PC-9 (cell line): ENCODE results near the gene PSG5.

Source experiments
- EZH2 ChIP-seq: fragments of 200-600 bp; sonication (generic); IDR thresholded peaks from 2 replicates; pipeline ENCODE4 v1.8.0; 2017; ENCODE audit warnings: antibody characterized with exemption, low read depth
- TF ChIP-seq, protein P1 (sequence below): fragments of 200-600 bp; sonication (generic); conservative IDR thresholded peaks from 2 replicates; pipeline ENCODE4 v1.6.1; 2017; ENCODE audit warnings: mixed run types, antibody characterized with exemption, mild to moderate bottlenecking, moderate library complexity

DNA sequence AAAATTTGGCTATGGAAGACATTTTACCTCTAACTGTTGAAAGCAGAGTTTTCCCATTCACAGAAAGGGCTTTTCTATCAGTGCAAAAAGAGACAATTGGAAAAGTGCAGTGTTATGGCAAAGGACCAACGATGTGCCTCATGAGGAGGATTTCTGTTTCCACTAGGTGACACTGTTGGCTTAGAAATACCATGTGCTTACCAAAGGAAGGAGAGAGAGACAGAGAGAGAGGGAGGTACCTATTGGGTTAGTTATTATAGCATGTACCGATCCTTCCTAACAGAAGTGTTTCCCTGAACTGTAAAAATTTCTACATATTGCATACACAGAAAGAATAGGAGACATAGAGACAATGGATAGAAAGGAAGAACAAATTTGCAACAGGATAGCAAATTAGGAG, 43.0 kb upstream of the PSG5 start:
- TF ChIP-seq, protein P1, sequence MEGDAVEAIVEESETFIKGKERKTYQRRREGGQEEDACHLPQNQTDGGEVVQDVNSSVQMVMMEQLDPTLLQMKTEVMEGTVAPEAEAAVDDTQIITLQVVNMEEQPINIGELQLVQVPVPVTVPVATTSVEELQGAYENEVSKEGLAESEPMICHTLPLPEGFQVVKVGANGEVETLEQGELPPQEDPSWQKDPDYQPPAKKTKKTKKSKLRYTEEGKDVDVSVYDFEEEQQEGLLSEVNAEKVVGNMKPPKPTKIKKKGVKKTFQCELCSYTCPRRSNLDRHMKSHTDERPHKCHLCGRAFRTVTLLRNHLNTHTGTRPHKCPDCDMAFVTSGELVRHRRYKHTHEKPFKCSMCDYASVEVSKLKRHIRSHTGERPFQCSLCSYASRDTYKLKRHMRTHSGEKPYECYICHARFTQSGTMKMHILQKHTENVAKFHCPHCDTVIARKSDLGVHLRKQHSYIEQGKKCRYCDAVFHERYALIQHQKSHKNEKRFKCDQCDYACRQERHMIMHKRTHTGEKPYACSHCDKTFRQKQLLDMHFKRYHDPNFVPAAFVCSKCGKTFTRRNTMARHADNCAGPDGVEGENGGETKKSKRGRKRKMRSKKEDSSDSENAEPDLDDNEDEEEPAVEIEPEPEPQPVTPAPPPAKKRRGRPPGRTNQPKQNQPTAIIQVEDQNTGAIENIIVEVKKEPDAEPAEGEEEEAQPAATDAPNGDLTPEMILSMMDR, result peak; percentile 56
- TF ChIP-seq EZH2, result no peak
